H9 (cell line): ENCODE data around the gene FGF22. TPM values are rescaled to one million over a fixed set of nuclear protein-coding genes. Genes with fewer than 3 reads are reported as not detected.
"Not testable (repeated sequence)": the region's sequence is repeated elsewhere in the genome, so short reads cannot be mapped to it uniquely, and the experiment has no call there.

Experiments used
- DNase-seq: peaks from one replicate; pipeline ENCODE4 v3.0.0-alpha.2; 2017
- H2AFZ ChIP-seq: one replicate; pipeline ENCODE4 v1.6.1; 2013; ENCODE audit warnings: mild to moderate bottlenecking, low read length, control low read depth, moderate library complexity
- H2AK5ac ChIP-seq: 2 replicates; pipeline ENCODE4 v1.6.1; 2013; ENCODE audit warnings: low read length, control low read depth, mixed read lengths; ENCODE audit not compliant: insufficient read length
- H2BK120ac ChIP-seq: one replicate; pipeline ENCODE4 v1.6.1; 2013; ENCODE audit warnings: low read depth, mild to moderate bottlenecking, low read length, control low read depth, inconsistent platforms; ENCODE audit not compliant: poor library complexity, severe bottlenecking
- H2BK12ac ChIP-seq: 2 replicates; pipeline ENCODE4 v1.6.1; 2013; ENCODE audit warnings: low read length, control low read depth, mixed read lengths, low read depth; ENCODE audit not compliant: insufficient read length
- H2BK15ac ChIP-seq: 2 replicates; pipeline ENCODE4 v1.6.1; 2013; ENCODE audit warnings: low read depth, low read length, control low read depth
- H2BK20ac ChIP-seq: one replicate; pipeline ENCODE4 v1.6.1; 2013; ENCODE audit warnings: low read depth, mild to moderate bottlenecking, low read length, control low read depth, inconsistent platforms; ENCODE audit not compliant: poor library complexity, severe bottlenecking
- H2BK5ac ChIP-seq: 2 replicates; pipeline ENCODE4 v1.6.1; 2013; ENCODE audit warnings: low read length, control low read depth, mixed read lengths; ENCODE audit not compliant: insufficient read length
- H3K14ac ChIP-seq: 2 replicates; pipeline ENCODE4 v1.6.1; 2013; ENCODE audit warnings: low read length, control low read depth; ENCODE audit not compliant: insufficient read depth
- H3K18ac ChIP-seq: 2 replicates; pipeline ENCODE4 v1.6.1; 2013; ENCODE audit warnings: low read depth, mild to moderate bottlenecking, mixed read lengths, low read length, control low read depth; ENCODE audit not compliant: insufficient read length
- H3K23ac ChIP-seq: 2 replicates; pipeline ENCODE4 v1.6.1; 2013; ENCODE audit warnings: low read length, control low read depth, mixed read lengths, low read depth; ENCODE audit not compliant: insufficient read length
- H3K23me2 ChIP-seq: 2 replicates; pipeline ENCODE4 v1.6.1; 2013; ENCODE audit warnings: low read depth, mild to moderate bottlenecking, mixed read lengths, low read length, control low read depth; ENCODE audit not compliant: insufficient read length, poor library complexity, severe bottlenecking
- H3K27ac ChIP-seq: 2 replicates; pipeline ENCODE4 v1.5.1; 2013; ENCODE audit warnings: low read length, control low read depth, mixed read lengths, low read depth; ENCODE audit not compliant: insufficient read length
- H3K27me3 ChIP-seq: 2 replicates; pipeline ENCODE4 v1.6.1; 2013; ENCODE audit warnings: low read length, control low read depth, inconsistent platforms; ENCODE audit not compliant: insufficient read depth
- H3K4ac ChIP-seq: 2 replicates; pipeline ENCODE4 v1.6.1; 2013; ENCODE audit warnings: low read depth, mild to moderate bottlenecking, control low read depth, inconsistent platforms, low read length, moderate library complexity
- H3K4me1 ChIP-seq: 2 replicates; pipeline ENCODE4 v1.6.1; 2013; ENCODE audit warnings: low read length, control low read depth, inconsistent platforms; ENCODE audit not compliant: insufficient read depth
- H3K4me2 ChIP-seq: 2 replicates; pipeline ENCODE4 v1.6.1; 2013; ENCODE audit warnings: low read length, control low read depth, mixed read lengths; ENCODE audit not compliant: insufficient read length, insufficient read depth
- H3K56ac ChIP-seq: 2 replicates; pipeline ENCODE4 v1.6.1; 2013; ENCODE audit warnings: low read depth, mild to moderate bottlenecking, mixed read lengths, low read length, control low read depth; ENCODE audit not compliant: insufficient read length
- H3K79me1 ChIP-seq: 2 replicates; pipeline ENCODE4 v1.6.1; 2013; ENCODE audit warnings: low read depth, mild to moderate bottlenecking, moderate library complexity, low read length, control low read depth, inconsistent platforms; ENCODE audit not compliant: insufficient read depth, poor library complexity, severe bottlenecking
- H3K79me2 ChIP-seq: 2 replicates; pipeline ENCODE4 v1.6.1; 2013; ENCODE audit warnings: low read length, control low read depth, inconsistent platforms; ENCODE audit not compliant: insufficient read depth
- H3K9ac ChIP-seq: 2 replicates; pipeline ENCODE4 v1.6.1; 2013; ENCODE audit warnings: low read length, control low read depth, mixed read lengths; ENCODE audit not compliant: insufficient read length; ENCODE audit errors: extremely low read depth
- H3K9me3 ChIP-seq: one replicate; pipeline ENCODE4 v1.6.1; 2013; ENCODE audit warnings: low read depth, low read length, inconsistent platforms; ENCODE audit not compliant: control insufficient read depth
- H3T11ph ChIP-seq: one replicate; pipeline ENCODE4 v1.6.1; 2013; ENCODE audit warnings: mild to moderate bottlenecking, low read length, control low read depth, inconsistent platforms
- H4K20me1 ChIP-seq: one replicate; pipeline ENCODE4 v1.6.1; 2013; ENCODE audit not compliant: control insufficient read depth, insufficient read length, insufficient read depth
- H4K5ac ChIP-seq: 2 replicates; pipeline ENCODE4 v1.6.1; 2013; ENCODE audit warnings: low read depth, mild to moderate bottlenecking, mixed read lengths, low read length, control low read depth; ENCODE audit not compliant: insufficient read length
- H4K8ac ChIP-seq: replicated peaks from 2 replicates; pipeline ENCODE4 v1.6.1; 2013; ENCODE audit warnings: low read length, control low read depth, mixed read lengths, low read depth; ENCODE audit not compliant: insufficient read length
- H4K91ac ChIP-seq: 2 replicates; pipeline ENCODE4 v1.6.1; 2013; ENCODE audit warnings: low read depth, mild to moderate bottlenecking, moderate library complexity, mixed read lengths, low read length, control low read depth; ENCODE audit not compliant: insufficient read length
- H3K27ac Mint-ChIP-seq, 3 experiments: 2 replicates in 2 of 3; 3 replicates in 1 of 3; pipeline ENCODE4 v1.8.0; 2020 to 2021; ENCODE audit warnings: mixed read lengths in 3 of 3, mild to moderate bottlenecking in 1 of 3, moderate library complexity in 1 of 3
- H3K27me3 Mint-ChIP-seq: 2 replicates; pipeline ENCODE4 v1.8.0; 2021; ENCODE audit warnings: low read depth, mild to moderate bottlenecking, moderate library complexity, mixed read lengths
- H3K36me3 Mint-ChIP-seq, 3 experiments: 2 replicates in 2 of 3; 3 replicates in 1 of 3; pipeline ENCODE4 v1.8.0; 2020 to 2021; ENCODE audit warnings: low read depth in 3 of 3, mixed read lengths in 3 of 3; ENCODE audit not compliant: insufficient read depth in 1 of 3
- H3K4me1 Mint-ChIP-seq, 2 experiments: 2 replicates each; pipeline ENCODE4 v1.8.0; 2020; ENCODE audit warnings: mixed read lengths in 2 of 2
- H3K4me3 Mint-ChIP-seq, 2 experiments: 2 replicates in 1 of 2; 3 replicates in 1 of 2; pipeline ENCODE4 v1.8.0; 2020 to 2021; ENCODE audit warnings: mild to moderate bottlenecking in 2 of 2, mixed read lengths in 2 of 2, moderate library complexity in 1 of 2
- H3K9me3 Mint-ChIP-seq, 2 experiments: 2 replicates in 1 of 2; 3 replicates in 1 of 2; pipeline ENCODE4 v1.8.0; 2020; ENCODE audit warnings: mild to moderate bottlenecking in 2 of 2, mixed read lengths in 2 of 2, moderate library complexity in 1 of 2
- CTCF ChIP-seq: fragments of 200-600 bp; sonication (generic); conservative IDR thresholded peaks from 3 replicates; pipeline ENCODE4 v1.8.0; 2021; ENCODE audit warnings: antibody characterized with exemption, mild to moderate bottlenecking
- WGBS: extraction: QIAGEN DNeasy Blood & Tissue Kit; methylation state at CpG from one replicate; pipeline ENCODE4 v1.1.7; 2013; ENCODE audit warnings: missing lambda C conversion rate, low lambda C conversion rate, mixed read lengths; ENCODE audit not compliant: insufficient read length; ENCODE audit errors: extremely low coverage; 5-methylcytosine and 5-hydroxymethylcytosine counted together
- total RNA-seq: library from RNA; stranded (reverse); gene quantifications from 2 replicates; pipeline ENCODE4 v1.2.1, GENCODE V29; 2021

The FGF22 gene
- total RNA-seq, 1 experiment from 2014 or later, result 0.72 TPM

- Histone ChIP-seq H4K8ac (no peak overlapping the region), H3K9me3 (peaks cover 5% of the 10 kb centered on the region), H2BK120ac (no peak overlapping the region), H3K14ac (no peak overlapping the region), H3K4me1 (no peaks in the 10 kb centered on the region), H4K5ac (no peak overlapping the region), H2BK20ac (no peak overlapping the region), H3K4me2 (no peak overlapping the region), H4K20me1 (no peaks in the 10 kb centered on the region), H3K23ac (no peak overlapping the region), H3K23me2 (no peaks in the 10 kb centered on the region), H3K18ac (no peak overlapping the region), H3T11ph (no peak overlapping the region), H3K9ac (no peak overlapping the region), H3K56ac (no peak overlapping the region), H2AK5ac (no peak overlapping the region), H2BK12ac (no peak overlapping the region), H2AFZ (no peak overlapping the region), H3K79me2 (no peaks in the 10 kb centered on the region), H3K27me3 (no peaks in the 10 kb centered on the region), H2BK5ac (no peak overlapping the region), H2BK15ac (no peak overlapping the region), H4K91ac (no peak overlapping the region), H3K4ac (no peak overlapping the region), H3K79me1 (no peaks in the 10 kb centered on the region), H3K27ac (no peak overlapping the region)
- Mint-ChIP-seq H3K4me1 (no peaks in the 10 kb centered on the region), H3K4me3 (no peak overlapping the region), H3K27me3 (peaks cover 12% of the 10 kb centered on the region), H3K9me3 (peaks cover 29 to 37% of the 10 kb centered on the region in 2 experiments), H3K36me3 (peaks cover 0 to 2% (median 0%) of the 10 kb centered on the region in 3 experiments; a peak in 1 of 7 replicates), H3K27ac (no peak overlapping the region)
- DNase-seq, result no peak
- TF ChIP-seq CTCF, result no peak
- no CpG with 5 or more reads among the region's 35 CpGs for WGBS
Measured at GRCh38 chr19:602391-603301, 37.0 kb upstream of the FGF22 start.

GRCh38 chr19:603302-603639 lies 36.4 kb upstream of the FGF22 start:
- H3K27ac ChIP-seq, H3K23me2 ChIP-seq, H3K4me3 Mint-ChIP-seq, H4K8ac ChIP-seq, H3K23ac ChIP-seq, H4K91ac ChIP-seq, H2BK12ac ChIP-seq, H2AK5ac ChIP-seq, H2BK20ac ChIP-seq, H3K56ac ChIP-seq, H3K27ac Mint-ChIP-seq, H2BK15ac ChIP-seq, H3K4me1 ChIP-seq, H3K79me1 ChIP-seq, H3K4me1 Mint-ChIP-seq, H2BK5ac ChIP-seq, H3K14ac ChIP-seq, H3K9me3 ChIP-seq, H3K4ac ChIP-seq, H2AFZ ChIP-seq, H4K5ac ChIP-seq, H3K27me3 ChIP-seq, H3K4me2 ChIP-seq, H3K79me2 ChIP-seq, H3K36me3 Mint-ChIP-seq, H2BK120ac ChIP-seq, H4K20me1 ChIP-seq, H3K9ac ChIP-seq, H3T11ph ChIP-seq, H3K18ac ChIP-seq, DNase-seq: not testable (repeated sequence)
- WGBS, result no CpG with 5 or more reads among the region's 13 CpGs
- peaks cover 29 to 37% of the 10 kb centered on the region in 2 experiments for H3K9me3 Mint-ChIP-seq
- H3K27me3 Mint-ChIP-seq, result peaks cover 12% of the 10 kb centered on the region
